AG04450 (cell line): ENCODE data around the gene KIF15. TPM values are rescaled to one million over a fixed set of nuclear protein-coding genes. Genes with fewer than 3 reads are reported as not detected.
A peak's percentile ranks its signal among the peaks of the same experiment; 100 is the strongest.

Experiments used
- CTCF ChIA-PET: fragments of 300-600, 350-600 bp; formaldehyde crosslinking; extraction: SDS; loops from one replicate; lab custom pipeline; 2022; ENCODE audit warnings: antibody characterized with exemption, inconsistent platforms; lab: Charles Lee
- POLR2A ChIA-PET: fragments of 350-600 bp; formaldehyde crosslinking; extraction: SDS; loops from one replicate; lab custom pipeline; 2021; ENCODE audit warnings: antibody characterized with exemption, inconsistent platforms; lab: Yijun Ruan, JAX
- DNase-seq: peaks from one replicate; pipeline ENCODE4 v3.0.0-alpha.2; 2011; ENCODE audit warnings: low read depth, low spot score
- H3K27ac ChIP-seq: one replicate; pipeline ENCODE4 v1.5.1; 2012; ENCODE audit warnings: low read depth, low read length, control low read depth
- H3K27me3 ChIP-seq: one replicate; pipeline ENCODE4 v1.6.0; 2012; ENCODE audit warnings: low read length; ENCODE audit not compliant: control insufficient read depth, insufficient read depth
- H3K4me3 ChIP-seq: 2 replicates; pipeline ENCODE4 v1.5.1; 2011; ENCODE audit warnings: mild to moderate bottlenecking, low read depth, low read length, control low read depth
- H3K9me3 ChIP-seq: 2 replicates; pipeline ENCODE4 v1.5.1; 2012; ENCODE audit warnings: low read length; ENCODE audit not compliant: control insufficient read depth, insufficient read depth
- polyA plus RNA-seq: library from polyadenylated mRNA; depleted of rRNA; stranded (reverse); fragments of >200 nt; gene quantifications from 2 replicates; pipeline ENCODE4 v1.2.3, GENCODE V29; 2011
- TF ChIP-seq, protein P1 (sequence below): IDR thresholded peaks from 2 replicates; pipeline ENCODE4 v1.5.1; 2011; ENCODE audit warnings: low read depth, low read length, control low read depth, inconsistent platforms

Gene KIF15
- polyA plus RNA-seq, 1 experiment: 3.6 TPM

DNA sequence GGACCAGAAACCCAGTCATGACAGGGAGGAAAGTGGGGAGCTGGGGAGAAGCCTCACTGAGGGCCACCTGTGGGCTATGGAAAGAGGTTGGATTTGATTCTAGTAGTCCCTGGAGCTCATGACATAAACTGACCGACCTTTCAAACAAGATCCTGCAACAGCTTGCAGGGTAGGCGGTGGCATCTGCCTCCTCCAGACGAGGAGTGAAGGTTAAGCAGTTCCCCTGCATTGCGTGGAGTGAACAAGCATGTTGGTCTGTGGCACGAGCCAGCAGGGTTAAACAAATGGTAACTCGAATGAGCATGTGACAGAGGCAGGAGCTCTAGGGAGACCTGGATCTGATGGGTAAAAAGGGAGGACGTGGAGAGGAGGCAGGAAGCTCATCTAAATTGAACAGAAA is 125.5 kb downstream of the KIF15 start:
- Histone ChIP-seq H3K4me3 (no peak overlapping the region), H3K9me3 (peaks cover 5% of the 10 kb centered on the region), H3K27ac (no peak overlapping the region), H3K27me3 (no peaks in the 10 kb centered on the region)
- ChIA-PET CTCF (no interaction called here), POLR2A (no interaction called here)
- TF ChIP-seq, protein P1, sequence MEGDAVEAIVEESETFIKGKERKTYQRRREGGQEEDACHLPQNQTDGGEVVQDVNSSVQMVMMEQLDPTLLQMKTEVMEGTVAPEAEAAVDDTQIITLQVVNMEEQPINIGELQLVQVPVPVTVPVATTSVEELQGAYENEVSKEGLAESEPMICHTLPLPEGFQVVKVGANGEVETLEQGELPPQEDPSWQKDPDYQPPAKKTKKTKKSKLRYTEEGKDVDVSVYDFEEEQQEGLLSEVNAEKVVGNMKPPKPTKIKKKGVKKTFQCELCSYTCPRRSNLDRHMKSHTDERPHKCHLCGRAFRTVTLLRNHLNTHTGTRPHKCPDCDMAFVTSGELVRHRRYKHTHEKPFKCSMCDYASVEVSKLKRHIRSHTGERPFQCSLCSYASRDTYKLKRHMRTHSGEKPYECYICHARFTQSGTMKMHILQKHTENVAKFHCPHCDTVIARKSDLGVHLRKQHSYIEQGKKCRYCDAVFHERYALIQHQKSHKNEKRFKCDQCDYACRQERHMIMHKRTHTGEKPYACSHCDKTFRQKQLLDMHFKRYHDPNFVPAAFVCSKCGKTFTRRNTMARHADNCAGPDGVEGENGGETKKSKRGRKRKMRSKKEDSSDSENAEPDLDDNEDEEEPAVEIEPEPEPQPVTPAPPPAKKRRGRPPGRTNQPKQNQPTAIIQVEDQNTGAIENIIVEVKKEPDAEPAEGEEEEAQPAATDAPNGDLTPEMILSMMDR: no peak
- no peak for DNase-seq

DNA sequence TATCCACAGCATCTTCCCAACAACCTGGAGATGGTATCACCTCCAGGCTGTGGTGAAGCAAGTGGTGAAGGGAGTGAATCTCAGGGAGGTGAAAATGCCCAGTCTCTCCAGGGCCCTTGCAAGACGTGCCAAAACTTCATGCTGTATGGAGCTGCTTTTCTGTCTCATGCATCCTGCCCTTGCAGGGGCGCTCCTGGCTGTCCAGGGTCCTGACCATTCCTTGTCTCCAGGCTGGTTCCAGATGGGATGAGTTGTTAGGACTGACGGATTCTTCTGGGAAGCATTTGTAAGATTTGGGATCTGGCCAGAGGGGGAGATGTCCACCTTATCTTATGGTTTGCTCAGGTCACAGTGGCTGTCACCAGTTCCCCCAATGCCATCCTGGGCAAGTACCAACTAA is 128.7 kb downstream of the KIF15 start:
- POLR2A ChIA-PET: no interaction called here
- CTCF ChIA-PET: interaction anchor here (1.3 kb wide), 1 partner anchor 24 kb away, joined by 3 read pairs; no protein-coding TSS in a partner anchor
- DNase-seq: no peak
- no peak overlapping the region for H3K4me3 ChIP-seq
- H3K27ac ChIP-seq: no peak overlapping the region
- H3K9me3 ChIP-seq: no peaks in the 10 kb centered on the region
- no peaks in the 10 kb centered on the region for H3K27me3 ChIP-seq
- TF ChIP-seq, protein P1: no peak

DNA sequence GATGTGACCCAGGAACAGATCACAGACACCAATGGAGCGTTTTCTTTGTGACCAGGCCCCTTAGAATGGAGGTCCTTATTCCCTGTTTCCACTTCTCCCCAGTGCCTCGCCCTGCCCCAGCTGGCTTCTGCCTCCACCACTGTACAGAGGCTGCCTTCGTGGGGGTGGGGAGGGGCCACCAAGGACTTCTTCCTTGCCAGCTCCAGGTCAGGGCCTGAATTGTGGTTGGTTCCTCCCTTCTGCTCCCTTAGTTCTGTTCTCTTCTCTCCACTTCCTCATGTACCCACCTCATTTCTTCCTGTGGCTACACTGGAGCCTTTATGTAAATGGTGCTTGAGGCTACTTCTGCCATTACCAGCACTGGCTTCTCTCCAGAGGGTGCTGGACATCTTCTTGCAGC is 129.3 kb downstream of the KIF15 start:
- H3K9me3 ChIP-seq: no peaks in the 10 kb centered on the region
- no peak overlapping the region for H3K27ac ChIP-seq
- no peak for DNase-seq
- CTCF ChIA-PET: interaction anchor here (1.3 kb wide), 1 partner anchor 23 kb away, joined by 3 read pairs; no protein-coding TSS in a partner anchor
- TF ChIP-seq, protein P1: no peak
- no peaks in the 10 kb centered on the region for H3K27me3 ChIP-seq
- POLR2A ChIA-PET: no interaction called here
- no peak overlapping the region for H3K4me3 ChIP-seq

GRCh38 chr3:44892689-44893088 is 131.1 kb downstream of the KIF15 start:
- ChIA-PET CTCF (no interaction called here), POLR2A (interaction anchor here (1.5 kb wide), 1 partner anchor 9 kb away, joined by 4 read pairs; no protein-coding TSS in a partner anchor)
- H3K27ac ChIP-seq: no peak overlapping the region
- no peaks in the 10 kb centered on the region for H3K9me3 ChIP-seq
- no peak for DNase-seq
- TF ChIP-seq, protein P1: no peak
- no peaks in the 10 kb centered on the region for H3K27me3 ChIP-seq
- no peak overlapping the region for H3K4me3 ChIP-seq

DNA sequence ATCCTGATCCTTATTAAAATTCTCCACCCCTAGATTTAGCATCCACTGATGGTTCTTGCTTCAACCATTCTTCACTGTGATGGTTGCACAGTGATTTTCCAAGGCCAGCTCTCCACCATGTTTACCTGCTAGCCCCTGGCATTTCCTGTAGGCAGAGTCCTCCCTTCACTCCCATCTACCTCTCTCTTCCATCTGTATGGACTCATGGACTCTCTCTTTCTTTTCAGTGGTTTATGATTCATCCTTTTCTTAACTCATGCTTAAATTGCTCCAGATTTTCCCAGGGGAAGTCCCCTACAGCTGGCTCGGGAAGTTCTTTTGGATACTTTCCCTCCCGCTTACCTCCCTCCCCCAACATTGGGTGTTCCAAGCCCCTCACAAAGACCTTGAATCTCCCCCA is 131.5 kb downstream of the KIF15 start:
- ChIA-PET POLR2A (interaction anchor here (1.5 kb wide), 1 partner anchor 9 kb away, joined by 4 read pairs; no protein-coding TSS in a partner anchor), CTCF (interaction anchor here (0.7 kb wide), 1 partner anchor 9 kb away, joined by 3 read pairs; no protein-coding TSS in a partner anchor)
- H3K4me3 ChIP-seq: no peak overlapping the region
- TF ChIP-seq, protein P1: no peak
- DNase-seq: peak; percentile 43
- H3K9me3 ChIP-seq: no peaks in the 10 kb centered on the region
- no peaks in the 10 kb centered on the region for H3K27me3 ChIP-seq
- H3K27ac ChIP-seq: peak overlapping the region; percentile 59
